HepG2 (cell line): ENCODE results near the gene INPP4B. TPM values are rescaled to one million over a fixed set of nuclear protein-coding genes. Genes with fewer than 3 reads are reported as not detected.

Experiments
- ATAC-seq: fragments of 200-7000 bp; cut with Tn5 transposase; 3 replicates; pipeline ENCODE4 v1.9.1; 2020; ENCODE audit warnings: mild to moderate bottlenecking, moderate library complexity
- BruUV-seq: library from RNA; stranded (reverse); fragments of 400-500 nt; replicated peaks from 2 replicates; lab custom pipeline; 2021; lab: Mats Ljungman, UMichigan
- CTCF ChIA-PET: fragments of 300-600 bp; formaldehyde crosslinking; extraction: SDS; loops from one replicate; lab custom pipeline; 2021; ENCODE audit warnings: low total read pairs, inconsistent platforms, low intra/inter-chr PET ratio; lab: Yijun Ruan, JAX
- POLR2A ChIA-PET: fragments of 350-600 bp; sonication (Branson Sonifier 250); formaldehyde crosslinking; loops from one replicate; lab custom pipeline; 2020; ENCODE audit warnings: antibody characterized with exemption, inconsistent platforms; lab: Yijun Ruan, JAX
- DNase-seq: peaks from one replicate; pipeline ENCODE4 v3.0.0-alpha.2; 2015; ENCODE audit warnings: low spot score
- FAIRE-seq: peaks from 3 replicates; lab custom pipeline; 2011; peaks lifted over from hg19 to GRCh38; lab: Jason Lieb, UNC
- H2AFZ ChIP-seq: one replicate; pipeline ENCODE4 v1.6.1; 2011; ENCODE audit warnings: low read length, inconsistent platforms
- H3K27ac ChIP-seq: fragments of 300-600 bp; 3 replicates; pipeline ENCODE4 v1.8.0; 2011; ENCODE audit warnings: mixed run types, mild to moderate bottlenecking, mixed read lengths, low read length, inconsistent platforms; ENCODE audit not compliant: insufficient read depth; ENCODE audit errors: extremely low read length
- H3K27me3 ChIP-seq, 2 experiments: fragments of 200-600 bp in 1 of 2; 2 replicates in 1 of 2; 3 replicates in 1 of 2; pipeline versions ENCODE4 v1.6.0 to v1.8.0; 2011; ENCODE audit warnings: low read length in 2 of 2, mild to moderate bottlenecking in 2 of 2, moderate library complexity in 2 of 2, inconsistent platforms in 1 of 2; ENCODE audit not compliant: insufficient read depth in 2 of 2, control insufficient read depth in 1 of 2
- H3K36me3 ChIP-seq, 2 experiments: fragments of 200-600 bp in 1 of 2; replicated peaks in 1 of 2; 2 replicates in 1 of 2; 3 replicates in 1 of 2; pipeline versions ENCODE4 v1.5.1 to v1.8.0; 2011; ENCODE audit warnings: low read length in 2 of 2, inconsistent platforms in 1 of 2; ENCODE audit not compliant: insufficient read depth in 2 of 2, control insufficient read depth in 1 of 2
- H3K4me1 ChIP-seq: 2 replicates; pipeline ENCODE4 v1.5.1; 2012; ENCODE audit warnings: low read length, inconsistent platforms; ENCODE audit not compliant: insufficient read depth
- H3K4me2 ChIP-seq: 2 replicates; pipeline ENCODE4 v1.6.0; 2011; ENCODE audit warnings: low read depth, low read length, inconsistent platforms
- H3K4me3 ChIP-seq, 3 experiments: fragments of 200-600 bp in 1 of 3; sonication (generic), shearing (Covaris generic) in 1 of 3; replicated peaks in 1 of 3; 2 replicates each; pipeline ENCODE4 v1.5.1; 2011 to 2016; ENCODE audit warnings: low read length in 3 of 3, inconsistent platforms in 2 of 3, low read depth in 2 of 3, mild to moderate bottlenecking in 2 of 3, control low read depth in 1 of 3, mixed read lengths in 1 of 3; ENCODE audit not compliant: insufficient read depth in 1 of 3
- H3K79me2 ChIP-seq: one replicate; pipeline ENCODE4 v1.6.1; 2011; ENCODE audit warnings: low read length, inconsistent platforms; ENCODE audit not compliant: insufficient read depth
- H3K9ac ChIP-seq: 2 replicates; pipeline ENCODE4 v1.6.0; 2011; ENCODE audit warnings: mild to moderate bottlenecking, low read depth, low read length, inconsistent platforms; ENCODE audit not compliant: insufficient read depth
- H3K9me3 ChIP-seq: 2 replicates; pipeline ENCODE4 v1.5.1; 2012; ENCODE audit warnings: mild to moderate bottlenecking, low read length
- H4K20me1 ChIP-seq: 2 replicates; pipeline ENCODE4 v1.6.0; 2011; ENCODE audit warnings: inconsistent platforms, mild to moderate bottlenecking, low read length, moderate library complexity; ENCODE audit not compliant: insufficient read depth
- ARNTL ChIP-seq: sonication (generic); formaldehyde crosslinking; IDR thresholded peaks from 2 replicates; pipeline ENCODE4 v1.4.0; 2020; ENCODE audit warnings: mild to moderate bottlenecking, missing genetic modification reagents
- FOXK2 ChIP-seq: fragments of 450-650 bp; IDR thresholded peaks from 2 replicates; pipeline ENCODE4 v1.6.1; 2016
- HMGXB4 ChIP-seq, 2 experiments: sonication (generic) in 1 of 2; formaldehyde crosslinking in 1 of 2; IDR thresholded peaks; 2 replicates each; pipeline versions ENCODE4 v1.4.0 to v1.6.1; 2018 to 2020; ENCODE audit warnings: missing genetic modification reagents in 2 of 2, borderline replicate concordance in 1 of 2, low read depth in 1 of 2, mild to moderate bottlenecking in 1 of 2, missing biosample characterization in 1 of 2
- IRX3 ChIP-seq: sonication (generic); formaldehyde crosslinking; IDR thresholded peaks from 2 replicates; pipeline ENCODE4 v1.8.1; 2023; ENCODE audit warnings: mild to moderate bottlenecking, low read depth, missing genetic modification reagents, borderline replicate concordance
- KAT7 ChIP-seq: IDR thresholded peaks from 2 replicates; pipeline ENCODE4 v1.6.1; 2018; ENCODE audit warnings: borderline replicate concordance, missing compliant biosample characterization
- KLF12 ChIP-seq: sonication (generic); formaldehyde crosslinking; IDR thresholded peaks from 2 replicates; pipeline ENCODE4 v1.4.0; 2020; ENCODE audit warnings: missing genetic modification reagents, borderline replicate concordance
- PAWR ChIP-seq: sonication (generic); formaldehyde crosslinking; IDR thresholded peaks from 2 replicates; pipeline ENCODE4 v1.4.0; 2020; ENCODE audit warnings: missing genetic modification reagents, mild to moderate bottlenecking, borderline replicate concordance
- REST ChIP-seq, 2 experiments: IDR thresholded peaks; 2 replicates each; pipeline ENCODE4 v1.6.1; 2011 to 2012; ENCODE audit warnings: low read length in 2 of 2, borderline replicate concordance in 1 of 2, low read depth in 1 of 2, mild to moderate bottlenecking in 1 of 2, moderate library complexity in 1 of 2
- SMC3 ChIP-seq: IDR thresholded peaks from 2 replicates; pipeline ENCODE4 v1.6.1; 2011; ENCODE audit warnings: low read length, improper control_type of control experiment
- ZNF264 ChIP-seq: sonication (generic); formaldehyde crosslinking; IDR thresholded peaks from 2 replicates; pipeline ENCODE4 v1.4.0; 2020; ENCODE audit warnings: missing genetic modification reagents
- ZNF281 ChIP-seq: sonication (generic); formaldehyde crosslinking; IDR thresholded peaks from 2 replicates; pipeline ENCODE4 v1.4.0; 2020; ENCODE audit warnings: missing genetic modification reagents, borderline replicate concordance
- ZNF367 ChIP-seq: sonication (generic); formaldehyde crosslinking; IDR thresholded peaks from 2 replicates; pipeline ENCODE4 v1.4.0; 2020; ENCODE audit warnings: missing genetic modification reagents, borderline replicate concordance
- ZNF510 ChIP-seq: sonication (generic); formaldehyde crosslinking; IDR thresholded peaks from 2 replicates; pipeline ENCODE4 v1.4.0; 2020; ENCODE audit warnings: low read depth, mild to moderate bottlenecking, missing genetic modification reagents
- ZNF709 ChIP-seq: sonication (generic); formaldehyde crosslinking; IDR thresholded peaks from 2 replicates; pipeline ENCODE4 v1.5.0; 2020; ENCODE audit warnings: mild to moderate bottlenecking, missing genetic modification reagents
- WGBS: methylation state at CpG from one replicate; pipeline ENCODE4 v1.1.6; 2017; ENCODE audit warnings: low lambda C conversion rate; 5-methylcytosine and 5-hydroxymethylcytosine counted together
- in situ Hi-C: cut with HindIII; loops from 2 replicates; pipeline ENCODE4 v1.10.0; 2017; ENCODE audit warnings: low pct_unique_long_range_greater_than_20kb; ENCODE audit not compliant: extremely low pct_ligation_motif_present
- intact Hi-C: fragments of 100-400 bp; cut with micrococcal nuclease; formaldehyde crosslinking; loops from one replicate; pipeline ENCODE4 v1.10.0; 2022; ENCODE audit not compliant: unreplicated experiment
- polyA plus RNA-seq, 8 experiments: library from polyadenylated mRNA; depleted of rRNA in 3 of 8; stranded (reverse) in 7 of 8; unstranded in 1 of 8; fragments of >200 nt; fragmentation: Illumina TruSeq in 4 of 8; extraction: Trizol in 4 of 8; gene quantifications; 2 replicates each; pipeline versions ENCODE4 v1.2.1 to v1.2.3, GENCODE V29; 2011 to 2016; ENCODE audit warnings: low read depth in 4 of 8, missing spikeins in 1 of 8, mixed read lengths in 1 of 8; ENCODE audit not compliant: insufficient read depth in 1 of 8
- total RNA-seq, 5 experiments: library from RNA; depleted of rRNA; stranded (reverse); fragments of >200 nt; fragmentation: Illumina TruSeq; extraction: Trizol; gene quantifications; 2 replicates each; pipeline ENCODE4 v1.2.3, GENCODE V29; 2016; ENCODE audit warnings: low read depth in 1 of 5

INPP4B gene
- total and polyA plus RNA-seq, 2 of the 13 experiments (the other 11 are each of a cell fraction or from before 2014, with no cell fraction given) = not detected

GRCh38 chr4:142467088-142467487 is 379.0 kb downstream of the INPP4B start (continued):
- TF ChIP-seq ZNF281 (CRISPR knock-in tag) (no peak), IRX3 (no peak), HMGXB4 (CRISPR knock-in tag; IDR thresholded peaks at IDR 0.05; ENCODE audit: borderline replicate concordance in 1 of 2, low read depth in 1 of 2) (no peak), ARNTL (no peak), KAT7 (no peak)

GRCh38 chr4:142465526-142465925 is 380.6 kb downstream of the INPP4B start:
- 0% methylated on average over 1 of the region's 1 CpG for WGBS
- TF ChIP-seq ZNF367 (CRISPR knock-in tag) = no peak
- TF ChIP-seq ZNF709 (CRISPR knock-in tag) = no peak
- no peak for TF ChIP-seq KLF12 (CRISPR knock-in tag)
- no peak for TF ChIP-seq REST (IDR thresholded peaks at IDR 0.05; ENCODE audit: borderline replicate concordance in 1 of 2, low read depth in 1 of 2, low read length in 2 of 2)
- TF ChIP-seq FOXK2 = no peak
- no peak for TF ChIP-seq ZNF264 (CRISPR knock-in tag)
- no peak for TF ChIP-seq SMC3
- TF ChIP-seq ZNF510 (CRISPR knock-in tag) = no peak
- no peak for TF ChIP-seq PAWR (CRISPR knock-in tag)

More at GRCh38 chr4:142465526-142465925, 380.6 kb downstream of the INPP4B start:
- FAIRE-seq (no peak), DNase-seq (no peak), ATAC-seq (no peak)
- Histone ChIP-seq H3K27ac (no peak overlapping the region), H3K4me3 (no peak overlapping the region), H3K9ac (no peak overlapping the region), H4K20me1 (no peaks in the 10 kb centered on the region), H2AFZ (no peak overlapping the region), H3K4me1 (no peaks in the 10 kb centered on the region), H3K27me3 (no peaks in the 10 kb centered on the region), H3K9me3 (no peaks in the 10 kb centered on the region), H3K4me2 (no peak overlapping the region), H3K79me2 (no peaks in the 10 kb centered on the region), H3K36me3 (no peaks in the 10 kb centered on the region)
- ChIA-PET POLR2A (no interaction called here), CTCF (no interaction called here)
- BruUV-seq = no TSS peak
- in situ Hi-C loops (no loop called here), intact Hi-C loops (no loop called here)
